LNCaP clone FGC (cell line): Measurements from ENCODE around the gene BIRC6.

Source experiments
- DNase-seq: peaks from one replicate; pipeline ENCODE4 v3.0.0-alpha.2; 2011; ENCODE audit warnings: low read depth
- H3K4me3 ChIP-seq: 2 replicates; pipeline ENCODE4 v1.5.1; 2011; ENCODE audit warnings: mild to moderate bottlenecking, low read depth, low read length, control low read depth
- TF ChIP-seq, protein P1 (sequence below): IDR thresholded peaks from 2 replicates; pipeline ENCODE4 v1.5.1; 2012; ENCODE audit warnings: mild to moderate bottlenecking; ENCODE audit not compliant: control insufficient read depth, insufficient read depth; ENCODE audit errors: extremely low read depth

BIRC6 gene

DNA sequence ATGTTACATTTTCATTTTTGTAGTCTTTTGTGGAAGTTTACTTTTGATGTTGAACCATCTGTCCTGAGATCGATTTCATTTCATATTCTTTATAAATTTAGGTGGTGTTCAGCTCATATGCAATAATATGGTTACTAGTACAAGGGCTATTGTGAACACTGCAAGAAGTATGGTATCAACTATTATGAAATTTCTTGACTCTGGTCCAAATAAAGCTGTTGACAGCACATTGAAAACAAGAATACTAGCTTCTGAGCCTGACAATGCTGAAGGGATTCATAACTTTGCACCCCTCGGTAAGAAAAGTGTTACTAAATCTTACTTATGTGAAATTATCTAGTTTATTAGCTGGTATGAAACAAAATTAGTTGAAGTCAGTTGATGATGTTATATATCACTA, 146.1 kb downstream of the BIRC6 start:
- no peak for DNase-seq
- TF ChIP-seq, protein P1, sequence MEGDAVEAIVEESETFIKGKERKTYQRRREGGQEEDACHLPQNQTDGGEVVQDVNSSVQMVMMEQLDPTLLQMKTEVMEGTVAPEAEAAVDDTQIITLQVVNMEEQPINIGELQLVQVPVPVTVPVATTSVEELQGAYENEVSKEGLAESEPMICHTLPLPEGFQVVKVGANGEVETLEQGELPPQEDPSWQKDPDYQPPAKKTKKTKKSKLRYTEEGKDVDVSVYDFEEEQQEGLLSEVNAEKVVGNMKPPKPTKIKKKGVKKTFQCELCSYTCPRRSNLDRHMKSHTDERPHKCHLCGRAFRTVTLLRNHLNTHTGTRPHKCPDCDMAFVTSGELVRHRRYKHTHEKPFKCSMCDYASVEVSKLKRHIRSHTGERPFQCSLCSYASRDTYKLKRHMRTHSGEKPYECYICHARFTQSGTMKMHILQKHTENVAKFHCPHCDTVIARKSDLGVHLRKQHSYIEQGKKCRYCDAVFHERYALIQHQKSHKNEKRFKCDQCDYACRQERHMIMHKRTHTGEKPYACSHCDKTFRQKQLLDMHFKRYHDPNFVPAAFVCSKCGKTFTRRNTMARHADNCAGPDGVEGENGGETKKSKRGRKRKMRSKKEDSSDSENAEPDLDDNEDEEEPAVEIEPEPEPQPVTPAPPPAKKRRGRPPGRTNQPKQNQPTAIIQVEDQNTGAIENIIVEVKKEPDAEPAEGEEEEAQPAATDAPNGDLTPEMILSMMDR: no peak
- no peak overlapping the region for H3K4me3 ChIP-seq

DNA sequence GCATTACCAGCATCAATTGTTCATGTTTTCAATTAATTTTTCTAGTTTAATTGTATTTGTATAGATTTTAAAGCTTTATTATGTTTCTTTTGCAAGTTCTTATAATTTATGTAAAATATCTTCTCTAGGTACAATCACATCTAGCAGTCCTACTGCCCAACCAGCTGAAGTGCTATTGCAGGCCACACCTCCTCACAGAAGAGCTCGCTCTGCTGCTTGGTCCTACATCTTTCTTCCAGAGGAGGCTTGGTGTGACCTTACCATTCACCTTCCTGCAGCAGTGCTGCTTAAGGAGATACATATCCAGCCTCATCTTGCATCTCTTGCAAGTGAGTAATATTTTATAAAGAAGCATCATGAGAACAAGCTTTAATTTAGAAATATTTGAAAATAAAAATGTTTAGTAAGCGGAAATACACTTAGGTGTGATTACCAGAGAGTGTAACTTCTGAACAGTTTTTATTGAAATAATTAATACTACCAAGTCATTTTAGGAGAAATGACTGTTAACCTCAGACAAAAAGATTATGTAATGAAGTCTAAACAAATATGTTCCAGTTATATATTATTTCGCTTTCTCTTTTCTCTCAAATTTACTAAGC, 148.2 kb downstream of the BIRC6 start:
- no peak overlapping the region for H3K4me3 ChIP-seq
- DNase-seq: no peak
- TF ChIP-seq, protein P1: no peak

DNA sequence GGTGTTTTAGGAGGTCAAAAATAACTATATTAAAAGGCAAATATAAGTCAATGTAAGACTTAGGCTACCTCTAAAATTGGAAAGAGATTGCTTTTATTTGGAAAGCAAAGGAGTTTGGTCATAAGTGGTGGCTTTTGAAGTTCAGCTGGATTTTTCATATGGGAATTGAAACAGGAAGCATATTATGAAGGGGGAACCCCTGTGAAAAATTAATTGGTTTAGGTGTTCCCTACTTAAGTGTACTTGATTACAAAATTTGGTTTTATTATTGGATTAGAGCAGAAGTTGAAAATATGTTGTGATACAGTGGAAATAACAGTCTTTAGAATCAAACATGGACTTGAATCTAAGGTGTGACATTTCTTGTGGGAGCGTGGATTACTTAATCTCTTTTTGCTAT, 149.6 kb downstream of the BIRC6 start:
- no peak for DNase-seq
- TF ChIP-seq, protein P1: no peak
- H3K4me3 ChIP-seq: no peak overlapping the region

DNA sequence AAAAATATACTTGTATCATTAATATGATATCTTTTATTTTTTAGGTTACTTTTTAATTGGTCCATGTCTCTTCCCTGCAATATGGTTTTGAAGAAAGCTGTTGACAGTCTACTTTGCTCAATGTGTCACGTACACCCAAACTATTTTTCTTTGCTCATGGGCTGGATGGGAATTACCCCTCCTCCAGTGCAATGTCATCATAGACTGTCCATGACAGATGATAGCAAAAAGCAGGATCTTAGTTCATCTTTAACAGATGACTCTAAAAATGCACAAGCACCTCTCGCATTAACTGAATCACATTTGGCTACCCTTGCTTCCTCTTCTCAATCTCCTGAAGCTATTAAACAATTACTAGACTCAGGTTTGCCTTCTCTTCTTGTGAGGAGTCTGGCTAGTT, 158.1 kb downstream of the BIRC6 start:
- TF ChIP-seq, protein P1: no peak
- H3K4me3 ChIP-seq: no peak overlapping the region
- DNase-seq: no peak

DNA sequence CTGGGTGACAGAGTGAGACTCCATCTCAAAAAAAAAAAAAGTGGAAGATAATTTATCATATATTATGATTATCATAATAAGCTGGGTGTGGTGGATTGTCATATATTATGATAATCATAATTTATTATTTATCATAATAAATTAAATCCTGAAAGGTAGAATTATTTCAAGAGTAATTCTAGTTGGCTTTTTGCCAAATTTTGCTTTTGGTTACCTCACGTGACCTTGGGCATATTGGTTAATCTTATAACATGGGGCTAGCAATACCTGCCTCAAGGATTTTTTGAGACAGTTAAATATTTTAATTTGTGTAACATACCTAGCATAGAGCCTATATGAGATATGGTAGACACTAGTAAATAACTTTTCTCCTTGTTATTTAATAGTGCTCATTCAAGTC, 159.7 kb downstream of the BIRC6 start:
- TF ChIP-seq, protein P1: no peak
- no peak for DNase-seq
- H3K4me3 ChIP-seq: no peak overlapping the region

DNA sequence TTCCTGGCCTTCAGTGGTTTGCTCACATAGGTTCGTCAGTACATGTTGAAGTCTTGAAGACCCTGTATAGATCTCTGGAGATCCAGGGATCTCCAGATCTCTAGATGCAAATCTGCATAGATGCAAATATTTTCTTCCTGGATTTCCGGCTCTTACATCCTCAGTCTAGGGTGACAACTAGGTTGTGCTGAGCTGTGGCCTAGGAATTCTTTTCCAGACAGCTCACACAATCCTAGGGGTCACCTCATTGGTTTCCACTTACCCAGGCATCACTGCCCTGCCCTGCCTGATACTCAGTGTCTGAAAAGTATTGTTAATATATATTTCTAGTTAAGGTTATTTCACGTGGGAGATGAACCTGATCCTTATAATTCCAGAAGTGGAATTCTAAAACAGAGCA, 165.9 kb downstream of the BIRC6 start:
- TF ChIP-seq, protein P1: no peak

DNA sequence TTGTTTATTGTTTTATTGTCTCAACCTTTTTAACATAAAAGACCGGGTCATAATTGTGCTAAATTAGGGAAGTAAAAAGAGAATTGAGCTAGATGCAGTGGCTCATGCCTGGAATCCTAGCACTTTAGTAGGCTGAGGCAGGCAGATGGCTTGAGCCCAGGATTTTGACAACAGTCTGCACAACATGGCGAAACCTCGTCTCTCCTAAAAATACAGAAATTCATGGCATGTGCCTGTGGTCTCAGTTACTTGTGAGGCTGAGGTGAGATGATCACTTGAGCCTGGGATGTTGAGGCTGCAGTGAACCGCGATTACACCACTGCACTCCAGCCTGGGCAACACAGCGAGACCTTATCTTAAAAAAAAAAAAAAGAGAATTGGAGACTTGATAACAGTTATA, 166.9 kb downstream of the BIRC6 start:
- H3K4me3 ChIP-seq: no peak overlapping the region
- TF ChIP-seq, protein P1: no peak
- DNase-seq: no peak

More for the DNA sequence above, 165.9 kb downstream of the BIRC6 start:
- DNase-seq: no peak
- H3K4me3 ChIP-seq: no peak overlapping the region
